Natural killer cell (primary cell): ENCODE results near the gene ZC3H18. TPM values are rescaled to one million over a fixed set of nuclear protein-coding genes. Genes with fewer than 3 reads are reported as not detected.

ENCODE experiments used
- ATAC-seq, 3 donors: fragments of 150-1000 bp in 2 of 3; fragments of 200-7000 bp in 1 of 3; cut with Tn5 transposase; 1 replicate in 1 of 3; 2 replicates in 2 of 3; pipeline ENCODE4 v1.10.0; 2021; ENCODE audit warnings: mild to moderate bottlenecking in 2 of 3, moderate library complexity in 2 of 3
- DNase-seq, 2 donors: peaks; one replicate each; pipeline versions ENCODE4 v3.0.0 to v3.0.0-alpha.2; 2013 to 2021; ENCODE audit warnings: mixed read lengths in 1 of 2
- H3K27ac ChIP-seq: one replicate; pipeline ENCODE4 v1.5.1; 2013; ENCODE audit warnings: mild to moderate bottlenecking, low read length
- H3K27me3 ChIP-seq: one replicate; pipeline ENCODE4 v1.6.1; 2013; ENCODE audit warnings: low read length; ENCODE audit not compliant: control insufficient read depth, insufficient read depth
- H3K36me3 ChIP-seq: one replicate; pipeline ENCODE4 v1.6.1; 2013; ENCODE audit warnings: low read length; ENCODE audit not compliant: control insufficient read depth, insufficient read depth
- H3K4me1 ChIP-seq: one replicate; pipeline ENCODE4 v1.6.1; 2013; ENCODE audit warnings: low read length; ENCODE audit not compliant: control insufficient read depth, insufficient read depth
- H3K4me3 ChIP-seq: one replicate; pipeline ENCODE4 v1.5.1; 2013; ENCODE audit warnings: low read length
- H3K9me3 ChIP-seq: one replicate; pipeline ENCODE4 v1.6.1; 2013; ENCODE audit warnings: low read length; ENCODE audit not compliant: control insufficient read depth, insufficient read depth
- H3K27ac Mint-ChIP-seq, 2 donors: one replicate each; pipeline ENCODE4 v1.8.0; 2022; ENCODE audit warnings: mild to moderate bottlenecking in 2 of 2, mixed read lengths in 2 of 2, moderate library complexity in 1 of 2
- H3K27me3 Mint-ChIP-seq, 2 donors: one replicate each; pipeline ENCODE4 v1.8.0; 2022; ENCODE audit warnings: low read depth in 2 of 2, mixed read lengths in 2 of 2
- H3K36me3 Mint-ChIP-seq: one replicate; pipeline ENCODE4 v1.8.0; 2022; ENCODE audit warnings: mixed read lengths
- H3K4me1 Mint-ChIP-seq, 2 donors: one replicate each; pipeline ENCODE4 v1.8.0; 2022; ENCODE audit warnings: mixed read lengths in 2 of 2
- H3K4me3 Mint-ChIP-seq: one replicate; pipeline ENCODE4 v1.8.0; 2022; ENCODE audit warnings: mild to moderate bottlenecking, moderate library complexity, mixed read lengths
- H3K9me3 Mint-ChIP-seq, 2 donors: one replicate each; pipeline ENCODE4 v1.8.0; 2022; ENCODE audit warnings: mixed read lengths in 2 of 2
- CTCF ChIP-seq: fragments of 200-600 bp; IDR thresholded peaks from one replicate; pipeline ENCODE4 v1.8.0; 2022; ENCODE audit warnings: antibody characterized with exemption
- WGBS: methylation state at CpG from one replicate; pipeline ENCODE4 v1.1.7; 2013; ENCODE audit warnings: missing lambda C conversion rate; ENCODE audit not compliant: insufficient coverage; 5-methylcytosine and 5-hydroxymethylcytosine counted together
- intact Hi-C: fragments of 100-400 bp; cut with micrococcal nuclease; formaldehyde crosslinking; loops from one replicate; pipeline ENCODE4 v1.14.2; 2022
- total RNA-seq, 4 donors: library from RNA; stranded (reverse); fragments of 120-200 nt in 1 of 4; gene quantifications; one replicate each; pipeline versions ENCODE4 v1.2.3 to v1.2.4, GENCODE V29; 2013 to 2022

ZC3H18 gene
- total RNA-seq, 3 donors from 2014 or later (not counting 1 experiment from before 2014, with no cell fraction given): 125 to 130 (median 126) TPM

- peaks cover 5 to 24% of the 10 kb centered on the region in 2 donors for H3K4me1 Mint-ChIP-seq
- ATAC-seq: no peak
- no peak for TF ChIP-seq CTCF
- H3K27ac ChIP-seq: no peak overlapping the region
- no peak overlapping the region for H3K4me3 ChIP-seq
- H3K27me3 Mint-ChIP-seq: no peaks in the 10 kb centered on the region
- H3K9me3 ChIP-seq: no peaks in the 10 kb centered on the region
- H3K27me3 ChIP-seq: no peaks in the 10 kb centered on the region
- no peak overlapping the region for H3K4me3 Mint-ChIP-seq
- H3K4me1 ChIP-seq: peaks cover 33% of the 10 kb centered on the region
- intact Hi-C loops: loop anchor here (10.0 kb wide), 1 partner anchor 57 kb away; the partner anchor contains the start of gene ZC3H18
- no peaks in the 10 kb centered on the region for H3K36me3 Mint-ChIP-seq
- 92% methylated on average over 14 of the region's 16 CpGs for WGBS
- DNase-seq: no peak
- H3K36me3 ChIP-seq: peaks cover 31% of the 10 kb centered on the region
- H3K9me3 Mint-ChIP-seq: no peaks in the 10 kb centered on the region
- H3K27ac Mint-ChIP-seq: peak overlapping the region in 1 of 2 donors; percentile 50
Measured at GRCh38 chr16:88631384-88631783, 61.2 kb downstream of the ZC3H18 start.

GRCh38 chr16:88631920-88632586 is 61.9 kb downstream of the ZC3H18 start:
- peaks cover 0 to under 1% of the 10 kb centered on the region in 2 donors for H3K27me3 Mint-ChIP-seq
- intact Hi-C loops: loop anchor here (10.0 kb wide), 1 partner anchor 57 kb away; the partner anchor contains the start of gene ZC3H18
- H3K36me3 Mint-ChIP-seq: no peaks in the 10 kb centered on the region
- no peak for ATAC-seq
- H3K9me3 ChIP-seq: peaks cover 2% of the 10 kb centered on the region
- H3K36me3 ChIP-seq: peaks cover 31% of the 10 kb centered on the region
- peak overlapping the region; percentile 54 to 88 for H3K27ac Mint-ChIP-seq
- no peaks in the 10 kb centered on the region for H3K27me3 ChIP-seq
- no peak overlapping the region for H3K4me3 Mint-ChIP-seq
- peaks cover 40% of the 10 kb centered on the region for H3K4me1 ChIP-seq
- TF ChIP-seq CTCF: no peak
- H3K27ac ChIP-seq: no peak overlapping the region
- H3K9me3 Mint-ChIP-seq: peaks cover 0 to under 1% of the 10 kb centered on the region in 2 donors
- 95% methylated on average over 30 of the region's 30 CpGs for WGBS
- H3K4me3 ChIP-seq: no peak overlapping the region
- DNase-seq: no peak
- H3K4me1 Mint-ChIP-seq: peaks cover 9 to 28% of the 10 kb centered on the region in 2 donors

- H3K27me3 ChIP-seq: no peaks in the 10 kb centered on the region
- Mint-ChIP-seq H3K27ac (peak overlapping the region; percentile 54 to 88), H3K4me1 (peaks cover 14 to 33% of the 10 kb centered on the region in 2 donors), H3K27me3 (peaks cover 0 to 3% of the 10 kb centered on the region in 2 donors), H3K36me3 (no peaks in the 10 kb centered on the region), H3K4me3 (peak overlapping the region; percentile 4), H3K9me3 (peaks cover 0 to 3% of the 10 kb centered on the region in 2 donors)
- H3K27ac ChIP-seq: no peak overlapping the region
- intact Hi-C loops: loop anchor here (10.0 kb wide), 1 partner anchor 58 kb away; the partner anchor contains the start of gene ZC3H18
- H3K4me1 ChIP-seq: peaks cover 45% of the 10 kb centered on the region
- H3K9me3 ChIP-seq: peaks cover 7% of the 10 kb centered on the region
- DNase-seq: no peak
- ATAC-seq: no peak
- WGBS: 96% methylated on average over 11 of the region's 11 CpGs
- peaks cover 29% of the 10 kb centered on the region for H3K36me3 ChIP-seq
- no peak for TF ChIP-seq CTCF
- no peak overlapping the region for H3K4me3 ChIP-seq
Measured at GRCh38 chr16:88632587-88632930, 62.4 kb downstream of the ZC3H18 start.
